ENCODE data around the gene IL1B. TPM values are rescaled to one million over a fixed set of nuclear protein-coding genes. Genes with fewer than 3 reads are reported as not detected.
"Not testable (repeated sequence)": the region's sequence is repeated elsewhere in the genome, so short reads cannot be mapped to it uniquely, and the experiment has no call there.

The IL1B gene
- total RNA-seq, 1 donor, result 2.4 TPM

- no peak overlapping the region for H3K4me3 ChIP-seq (ENCODE audit: low read depth, low read length)
- DNase-seq (ENCODE audit: low read depth), result no peak
- TF ChIP-seq CTCF (IDR thresholded peaks at IDR 0.05; ENCODE audit: insufficient read depth, low read length), result no peak
These were observed 34.6 kb upstream of the IL1B start for GRCh38 chr2:112870841-112871835.

- peak; percentile 94 for DNase-seq (ENCODE audit: low read depth)
- no peak for TF ChIP-seq CTCF (IDR thresholded peaks at IDR 0.05; ENCODE audit: insufficient read depth, low read length)
- no peak overlapping the region for H3K4me3 ChIP-seq (ENCODE audit: low read depth, low read length)
These were observed 32.8 kb upstream of the IL1B start for GRCh38 chr2:112869258-112869842.

- no peak overlapping the region for H3K4me3 ChIP-seq (ENCODE audit: low read depth, low read length)
- TF ChIP-seq CTCF (IDR thresholded peaks at IDR 0.05; ENCODE audit: insufficient read depth, low read length), result no peak
- DNase-seq (ENCODE audit: low read depth), result no peak
These were observed 31.4 kb upstream of the IL1B start for GRCh38 chr2:112867701-112868631.

GRCh38 chr2:112866128-112866835, 29.7 kb upstream of the IL1B start:
- no peak for TF ChIP-seq CTCF (IDR thresholded peaks at IDR 0.05; ENCODE audit: insufficient read depth, low read length)
- H3K4me3 ChIP-seq (ENCODE audit: low read depth, low read length), result no peak overlapping the region
- no peak for DNase-seq (ENCODE audit: low read depth)

GRCh38 chr2:112864072-112864471, 27.5 kb upstream of the IL1B start:
- DNase-seq (ENCODE audit: low read depth), result no peak
- no peak overlapping the region for H3K4me3 ChIP-seq (ENCODE audit: low read depth, low read length)
- TF ChIP-seq CTCF (IDR thresholded peaks at IDR 0.05; ENCODE audit: insufficient read depth, low read length), result no peak

GRCh38 chr2:112859406-112860183, 23.0 kb upstream of the IL1B start:
- not testable (repeated sequence) for H3K4me3 ChIP-seq (ENCODE audit: low read depth, low read length); DNase-seq (ENCODE audit: low read depth)

Measured in fibroblast of the aortic adventitia (primary cell).